SKM-1 treated with dmso at 0.1 percent for 144 hours (cell line): ENCODE results near the gene ZNF385C.

Experiments
- DNase-seq: peaks from one replicate; lab custom pipeline; 2025; ENCODE audit not compliant: unreplicated experiment; lab: John Stamatoyannopoulos, UW

ZNF385C gene

DNA sequence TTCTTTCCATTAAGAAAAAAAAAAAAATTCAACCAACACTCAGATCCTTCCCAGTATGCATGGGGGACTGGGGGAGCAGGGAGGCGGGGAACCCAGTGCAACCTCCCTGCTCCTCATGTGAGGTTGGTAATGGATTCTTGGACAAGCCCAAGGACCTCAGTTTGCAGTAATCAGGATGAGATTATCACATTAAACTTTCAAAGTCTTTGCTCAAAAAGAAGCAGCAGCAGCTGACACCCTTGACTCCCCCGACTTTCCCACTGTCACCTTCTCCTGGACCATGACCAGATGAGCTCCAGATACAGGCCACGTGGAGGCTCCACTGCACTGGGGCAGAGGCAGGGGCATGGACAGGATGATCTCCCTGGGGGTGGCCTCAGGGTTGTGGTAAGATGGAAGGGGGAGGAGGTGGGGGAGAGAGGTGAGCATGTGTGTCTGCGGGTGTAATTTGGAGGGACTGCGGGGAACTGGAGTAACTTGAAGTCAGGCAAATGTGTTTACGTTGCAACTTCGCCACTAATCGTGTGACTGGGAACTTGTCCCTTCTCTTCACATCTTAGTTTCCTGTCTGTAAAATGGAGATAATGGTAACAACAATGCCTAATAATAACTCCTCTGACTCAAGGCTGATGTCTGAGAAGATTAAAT, 19.8 kb downstream of the ZNF385C start:
- DNase-seq: no peak

DNA sequence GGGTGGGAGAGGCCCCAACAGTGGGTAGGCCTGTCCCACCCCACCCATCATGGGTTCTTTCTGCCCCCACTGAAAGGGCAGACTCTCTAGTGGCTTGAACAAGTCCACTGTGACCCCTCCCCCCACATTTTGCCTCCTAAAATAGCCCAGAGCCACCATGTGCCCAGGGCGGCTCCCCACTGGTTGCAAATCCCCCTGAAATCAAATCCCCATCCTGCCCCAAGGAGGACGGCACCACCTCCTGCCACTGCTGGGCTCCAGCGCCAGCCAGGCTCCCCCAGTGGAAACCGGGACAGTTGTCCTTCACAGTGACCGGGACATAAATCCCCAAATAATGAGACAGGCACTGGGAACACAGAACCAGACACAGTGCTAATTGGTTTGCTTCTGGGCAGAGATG, 20.5 kb downstream of the ZNF385C start:
- DNase-seq: no peak

DNA sequence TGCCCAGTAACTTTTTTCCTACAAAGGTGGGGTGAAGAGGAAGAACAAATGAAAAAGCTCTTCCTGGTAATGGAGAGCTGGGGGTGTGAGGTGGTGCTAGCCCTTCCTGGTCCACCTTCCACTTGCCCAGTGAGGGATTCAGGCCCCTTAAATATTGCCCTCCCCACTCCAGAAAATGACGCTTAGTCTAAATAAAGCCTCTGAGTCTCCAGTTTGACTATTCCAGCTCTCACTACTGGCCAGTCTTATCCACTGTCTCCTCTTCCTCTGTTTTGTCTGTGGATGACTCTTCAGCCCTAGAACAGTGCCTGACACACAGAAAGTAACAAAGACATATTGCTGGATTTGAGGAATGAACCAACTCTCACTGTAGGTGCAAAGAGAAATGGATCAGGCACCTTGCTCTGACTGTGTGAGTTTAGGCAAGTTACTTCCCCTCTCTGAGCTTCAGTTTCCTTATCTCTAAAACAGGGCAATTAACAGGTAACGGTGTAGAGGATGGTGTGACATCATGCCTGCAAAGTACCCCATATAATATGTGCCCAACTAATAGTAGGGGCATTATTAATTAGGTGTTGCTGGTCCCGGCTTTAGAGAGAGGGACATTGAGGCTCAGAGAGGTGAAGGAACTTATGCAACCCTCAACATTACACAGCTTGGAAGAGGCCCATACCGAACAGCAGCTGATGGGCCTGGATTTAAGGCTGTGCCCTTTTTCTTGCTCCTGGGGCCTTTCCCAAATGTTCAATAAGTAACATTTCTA, 21.3 kb downstream of the ZNF385C start:
- DNase-seq: no peak

DNA sequence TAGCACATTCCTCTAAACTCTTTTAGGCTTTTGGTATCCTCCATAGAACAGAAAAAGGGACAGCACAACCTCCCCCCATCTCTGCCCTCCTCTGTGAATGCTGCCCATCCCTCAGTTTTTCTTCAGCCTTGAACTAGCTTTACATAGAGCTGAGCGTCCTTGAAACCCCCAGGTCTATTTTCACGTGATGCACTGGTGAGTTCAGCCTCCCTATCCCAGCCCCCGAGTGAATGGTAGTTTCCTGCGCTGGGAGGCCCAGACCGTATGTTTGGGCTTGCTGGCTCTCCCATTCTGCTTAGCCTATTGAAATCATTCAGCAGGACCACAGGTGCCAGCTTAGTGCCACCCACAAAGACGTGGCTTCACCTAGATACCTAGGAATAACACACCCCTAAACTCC, 22.5 kb downstream of the ZNF385C start:
- no peak for DNase-seq

DNA sequence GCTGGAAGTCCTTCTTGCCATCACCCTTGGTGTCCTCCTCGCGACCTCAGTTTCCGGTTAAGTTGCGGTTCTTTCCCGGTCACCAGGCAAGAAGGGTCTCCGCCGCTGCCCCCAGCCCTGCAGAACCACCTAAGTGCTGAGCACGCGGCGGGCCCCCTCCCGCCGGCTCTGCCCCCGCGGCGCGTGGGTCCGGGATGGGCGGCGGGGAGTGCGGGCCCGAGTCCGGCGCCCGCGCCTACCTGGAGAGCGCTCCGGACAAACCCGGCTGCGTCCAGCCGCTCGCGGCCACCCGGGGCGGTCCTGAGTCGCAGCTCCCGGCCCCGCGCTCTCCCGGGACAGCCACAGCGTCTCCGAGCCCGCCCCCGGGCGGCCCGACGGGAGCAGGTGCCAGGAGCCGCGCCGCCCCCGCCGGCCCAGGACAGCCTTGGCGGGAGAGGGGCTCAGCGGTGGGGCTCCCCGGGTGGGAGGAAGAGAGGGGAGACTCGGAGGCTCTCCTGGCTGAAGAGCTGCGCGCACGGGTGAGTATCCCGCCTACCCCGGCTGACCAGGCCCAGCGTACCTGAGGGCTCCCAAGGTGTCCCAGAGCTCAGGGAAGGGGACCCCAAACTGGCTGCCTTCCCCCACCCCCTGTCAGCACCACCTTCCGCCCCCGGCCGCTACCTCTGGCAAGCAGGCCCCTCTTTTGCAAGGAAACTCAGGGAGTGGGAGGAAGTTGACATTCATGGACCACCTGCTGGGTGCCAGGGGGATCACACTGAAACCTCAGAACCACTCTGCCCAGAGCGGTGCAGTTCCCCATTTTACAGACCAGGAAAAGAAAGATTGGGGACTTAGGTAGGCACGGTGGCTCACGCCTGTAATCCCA, 25.7 kb downstream of the ZNF385C start:
- peak; percentile 10 for DNase-seq

DNA sequence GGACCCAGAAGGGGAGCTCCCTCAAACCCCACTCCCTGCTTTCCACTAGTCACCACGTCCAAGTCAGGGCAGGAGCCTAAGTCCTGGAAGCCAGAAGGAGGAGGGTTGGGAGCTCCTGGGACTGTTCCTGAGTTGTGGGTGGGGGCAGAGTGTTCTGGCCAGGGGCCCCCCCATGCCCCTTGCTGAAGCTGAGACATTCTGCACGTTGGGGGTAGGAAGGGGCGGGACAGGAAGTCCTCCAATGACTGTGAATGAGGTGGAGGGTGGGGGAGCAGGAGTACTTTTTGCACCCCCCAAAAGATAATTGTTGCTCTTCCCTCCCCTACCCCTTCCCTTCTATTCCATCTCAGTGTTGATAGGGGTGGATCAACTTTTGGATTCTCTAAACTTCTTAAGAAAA, 26.5 kb downstream of the ZNF385C start:
- no peak for DNase-seq

DNA sequence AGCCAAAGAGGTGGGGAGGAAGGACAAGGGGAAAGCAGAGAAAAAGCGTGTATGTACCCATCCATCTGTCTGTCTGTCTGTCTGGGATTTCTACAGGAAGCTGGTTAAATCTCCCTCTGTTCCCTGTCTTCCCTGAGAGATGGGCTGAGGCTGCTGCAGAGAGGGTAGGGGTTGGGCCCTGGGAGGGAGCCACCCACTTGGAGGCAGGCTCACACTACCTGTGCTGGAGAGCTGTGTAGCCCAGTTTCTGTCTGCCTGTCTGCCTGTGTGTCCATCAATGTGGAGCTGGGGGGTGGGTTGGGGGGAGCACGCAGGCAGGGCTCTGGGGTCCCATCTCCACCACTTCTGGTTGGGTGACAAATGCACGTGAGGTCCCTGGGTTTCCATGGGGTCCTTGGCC, 29.3 kb downstream of the ZNF385C start:
- DNase-seq: no peak

DNA sequence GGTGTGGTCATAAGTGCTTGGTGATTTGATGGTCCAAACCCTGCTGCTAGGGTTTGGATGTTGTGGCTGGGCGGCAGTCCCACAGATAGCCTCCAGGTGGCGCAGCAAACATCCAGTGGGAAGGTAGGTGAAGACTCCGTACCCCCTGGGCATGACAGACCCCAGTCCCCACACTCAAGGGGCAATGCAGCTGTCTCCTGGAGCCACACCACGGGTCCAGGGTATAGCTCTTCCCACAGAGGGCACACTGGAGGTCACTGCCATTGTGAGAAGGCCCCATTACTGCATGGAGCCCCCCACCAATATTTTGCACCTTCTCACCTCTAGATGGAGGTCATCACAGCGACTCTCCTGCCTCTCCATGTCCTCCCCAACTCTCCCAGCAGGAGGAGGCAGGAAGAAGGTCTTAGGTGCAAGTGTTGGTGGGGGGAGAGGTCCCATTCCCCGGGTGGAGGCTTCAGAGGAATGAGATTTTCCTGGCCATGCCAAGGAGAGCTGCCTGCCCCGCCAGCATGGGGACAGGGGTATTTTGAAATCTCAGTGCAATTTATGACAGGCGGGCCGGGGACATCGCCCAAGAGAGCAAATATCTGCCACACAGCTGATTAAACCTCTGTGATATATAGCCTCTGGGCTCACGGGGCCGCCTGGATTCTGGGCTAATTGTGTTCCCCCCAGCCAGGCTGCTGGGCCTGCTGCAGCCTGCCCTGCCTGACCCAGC, 30.7 kb downstream of the ZNF385C start:
- DNase-seq: peak; percentile 20

DNA sequence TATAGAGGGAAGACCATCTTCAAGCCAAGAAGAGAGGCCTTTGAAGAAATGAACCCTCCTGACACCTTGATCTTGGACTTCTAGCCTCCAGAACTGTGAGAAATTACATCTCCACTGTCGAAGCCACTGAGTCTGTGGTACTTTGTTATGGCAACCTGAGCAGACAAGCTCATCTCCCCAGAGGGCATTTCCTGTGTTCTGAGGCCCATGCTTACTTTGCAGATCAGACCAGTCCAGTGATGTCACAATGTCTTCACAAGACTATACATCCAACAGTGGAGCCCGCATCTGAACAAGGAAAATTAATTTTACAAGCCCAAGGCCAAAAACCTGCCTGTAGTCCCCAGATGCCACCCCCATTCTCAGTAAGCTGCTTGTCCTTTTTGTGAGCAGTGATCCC, 33.1 kb downstream of the ZNF385C start:
- DNase-seq: no peak

DNA sequence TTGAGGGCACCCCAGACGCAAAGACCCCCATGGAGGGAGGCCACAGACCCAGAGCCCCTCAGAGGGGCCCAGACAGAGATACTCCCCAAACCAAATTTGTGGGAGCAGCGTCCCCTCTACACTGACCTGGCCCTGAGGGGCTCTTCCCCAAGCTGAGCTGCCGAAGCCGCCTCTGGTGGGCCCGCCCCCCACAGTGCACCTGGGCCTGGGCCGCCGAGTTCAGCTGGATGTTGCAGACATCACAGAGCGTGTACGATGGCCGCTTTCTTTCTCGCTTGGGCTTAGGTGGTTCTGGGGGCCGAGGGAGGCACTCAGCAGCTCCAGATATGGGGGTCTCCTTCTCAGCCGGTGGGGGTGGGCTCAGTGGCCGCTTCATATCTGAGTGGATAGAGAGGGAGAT, 35.6 kb downstream of the ZNF385C start:
- no peak for DNase-seq

DNA sequence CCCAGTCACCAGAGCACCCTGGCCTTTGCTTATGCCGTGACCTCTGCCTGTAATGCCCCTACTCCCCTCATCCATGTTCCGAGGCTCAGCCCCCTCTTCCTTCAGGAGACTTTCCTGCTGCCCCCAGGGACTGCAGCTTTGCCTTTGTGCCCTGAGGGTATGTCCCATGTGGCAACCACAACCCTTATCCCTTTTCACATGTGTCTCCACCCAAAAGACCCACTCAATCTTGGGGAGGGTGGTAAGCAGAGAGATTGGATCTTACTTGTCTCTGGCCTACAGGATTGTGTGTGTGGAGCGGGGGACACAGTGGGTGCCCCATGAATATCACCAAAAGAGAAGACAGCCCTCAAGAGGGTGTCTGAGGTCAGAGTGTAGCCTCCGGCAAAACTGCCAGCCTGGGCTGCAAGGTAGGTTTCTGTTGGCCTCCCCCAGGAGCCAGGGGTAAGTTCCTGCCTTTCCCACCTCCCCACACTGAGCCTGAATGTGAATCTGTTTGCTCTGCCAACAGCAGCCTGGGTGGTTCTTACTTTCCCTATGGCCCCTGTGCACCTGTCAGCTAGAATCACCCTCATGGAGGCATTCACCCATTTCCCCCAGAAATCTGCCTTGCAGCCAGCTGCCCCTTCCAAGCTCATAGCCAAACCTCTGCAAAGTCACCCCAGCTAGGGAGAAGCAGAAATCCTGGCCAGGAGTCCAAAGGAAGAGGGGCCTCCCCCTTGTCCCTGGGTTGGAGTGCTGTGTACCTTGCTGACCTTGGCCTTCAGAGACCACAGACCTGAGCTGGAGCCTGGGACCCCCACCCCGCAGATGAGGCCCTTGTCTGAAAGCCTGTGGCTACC, 36.4 kb downstream of the ZNF385C start:
- no peak for DNase-seq

DNA sequence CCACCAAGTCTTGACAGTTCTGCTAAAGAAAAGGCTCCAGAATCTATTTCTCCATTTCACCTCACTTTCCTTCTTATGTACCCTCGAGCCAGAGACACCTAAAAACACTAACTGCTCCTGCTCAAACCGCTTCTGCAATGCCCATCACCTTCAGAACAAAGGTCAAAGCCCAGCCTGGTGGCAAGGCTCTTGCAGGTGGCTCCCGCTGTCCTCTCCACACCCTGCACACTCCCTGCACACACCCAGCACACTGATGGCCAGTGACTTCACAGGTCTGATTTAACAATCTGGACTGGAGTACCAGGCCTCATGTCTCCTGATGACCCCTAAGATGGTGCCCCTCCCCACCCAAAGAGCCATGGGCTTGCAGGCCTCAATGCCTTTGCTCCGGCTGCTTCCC, 38.0 kb downstream of the ZNF385C start:
- no peak for DNase-seq

DNA sequence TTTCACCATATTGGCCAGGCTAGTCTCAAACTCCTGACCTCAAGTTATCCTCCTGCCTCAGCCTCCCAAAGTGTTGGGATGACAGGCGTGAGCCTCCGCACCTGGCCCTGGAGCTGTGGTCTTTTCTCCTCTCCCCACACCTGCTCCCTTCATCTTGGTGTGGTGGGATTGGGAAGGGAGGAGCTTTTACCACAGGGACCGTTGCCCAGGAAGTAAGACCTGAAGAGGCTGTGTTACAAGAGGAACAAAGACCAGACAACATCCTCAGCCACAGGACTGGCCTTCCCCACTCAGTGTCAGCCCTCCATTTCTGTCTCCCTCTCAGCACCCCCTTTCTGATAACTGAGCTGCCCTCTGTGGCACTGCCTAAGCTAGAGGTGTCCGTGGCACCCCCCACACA, 38.5 kb downstream of the ZNF385C start:
- no peak for DNase-seq

DNA sequence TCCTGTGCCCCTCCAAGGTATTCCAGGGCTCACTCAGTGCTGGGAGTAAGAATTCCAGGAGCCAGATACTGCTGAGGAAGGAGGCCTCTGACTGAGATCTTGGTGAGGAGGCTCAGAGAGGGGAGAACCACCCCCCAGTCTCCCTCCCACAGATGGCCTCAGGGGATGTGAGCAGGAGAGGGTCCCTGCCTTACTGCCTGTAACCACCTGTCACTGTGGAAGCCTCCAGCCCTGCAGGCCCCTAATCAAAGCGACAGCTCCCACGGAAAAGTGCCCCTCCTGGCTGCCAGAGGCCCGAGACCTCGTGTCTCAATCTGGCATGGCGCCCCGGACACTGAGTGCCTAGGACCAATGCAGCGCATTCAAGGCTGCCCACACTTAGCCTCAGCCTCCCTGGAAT, 40.2 kb downstream of the ZNF385C start:
- DNase-seq: no peak

DNA sequence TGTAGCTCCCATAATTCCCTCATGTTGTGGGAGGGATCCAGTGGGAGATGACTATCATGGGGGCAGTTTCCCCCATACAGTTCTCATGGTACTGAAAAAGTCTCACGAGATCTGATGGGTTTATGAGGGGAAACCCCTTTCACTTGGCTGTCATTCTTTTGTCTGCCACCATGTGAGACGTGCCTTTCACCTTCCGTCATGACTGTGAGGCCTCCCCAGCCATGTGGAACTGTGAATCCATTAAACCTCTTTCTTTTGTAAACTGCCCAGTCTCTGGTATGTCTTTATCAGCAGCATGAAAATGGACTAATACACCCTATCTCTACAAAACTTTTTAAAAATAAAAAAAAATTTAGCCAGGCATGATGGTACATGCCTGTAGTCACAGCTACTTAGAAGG, 41.6 kb downstream of the ZNF385C start:
- no peak for DNase-seq

DNA sequence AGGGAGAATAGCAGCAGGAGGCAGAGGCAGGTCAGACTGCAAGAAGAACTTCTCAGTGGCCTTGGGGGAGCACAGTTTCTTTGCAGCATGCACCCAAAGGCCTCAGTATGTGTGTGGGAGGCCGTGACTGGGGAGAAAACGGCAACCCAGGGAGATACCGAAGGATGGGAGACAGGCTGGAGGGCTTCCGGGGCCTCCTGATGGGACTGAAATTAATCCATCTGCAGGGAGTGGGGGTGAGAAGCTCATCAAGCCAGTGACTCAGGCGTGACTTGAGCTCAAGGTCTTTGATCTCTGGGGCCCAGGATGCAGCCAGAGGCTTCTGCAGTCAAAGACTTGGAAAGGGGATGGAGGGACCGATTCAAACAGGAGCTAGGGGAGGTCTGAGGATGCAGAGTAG, 42.8 kb downstream of the ZNF385C start:
- no peak for DNase-seq

DNA sequence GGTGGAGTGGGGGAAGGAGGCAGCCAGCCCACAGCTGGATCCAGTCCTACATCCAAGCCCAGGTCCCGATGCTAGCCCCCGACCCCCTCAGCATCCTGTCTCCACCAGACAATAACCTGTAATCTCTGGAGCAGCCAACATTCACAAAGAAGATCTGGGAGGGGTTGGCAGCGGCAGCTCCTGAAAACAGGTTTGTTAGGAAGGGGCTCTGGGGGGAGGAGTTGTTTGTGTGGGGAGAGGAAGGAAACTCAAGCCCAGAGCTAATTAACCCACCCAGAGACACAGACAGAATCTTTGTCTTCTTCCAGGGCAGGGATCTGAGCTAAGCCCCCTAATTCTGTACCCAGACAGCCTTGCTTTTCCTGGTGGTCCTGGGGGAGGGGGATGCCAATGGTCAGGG, 43.2 kb downstream of the ZNF385C start:
- no peak for DNase-seq

DNA sequence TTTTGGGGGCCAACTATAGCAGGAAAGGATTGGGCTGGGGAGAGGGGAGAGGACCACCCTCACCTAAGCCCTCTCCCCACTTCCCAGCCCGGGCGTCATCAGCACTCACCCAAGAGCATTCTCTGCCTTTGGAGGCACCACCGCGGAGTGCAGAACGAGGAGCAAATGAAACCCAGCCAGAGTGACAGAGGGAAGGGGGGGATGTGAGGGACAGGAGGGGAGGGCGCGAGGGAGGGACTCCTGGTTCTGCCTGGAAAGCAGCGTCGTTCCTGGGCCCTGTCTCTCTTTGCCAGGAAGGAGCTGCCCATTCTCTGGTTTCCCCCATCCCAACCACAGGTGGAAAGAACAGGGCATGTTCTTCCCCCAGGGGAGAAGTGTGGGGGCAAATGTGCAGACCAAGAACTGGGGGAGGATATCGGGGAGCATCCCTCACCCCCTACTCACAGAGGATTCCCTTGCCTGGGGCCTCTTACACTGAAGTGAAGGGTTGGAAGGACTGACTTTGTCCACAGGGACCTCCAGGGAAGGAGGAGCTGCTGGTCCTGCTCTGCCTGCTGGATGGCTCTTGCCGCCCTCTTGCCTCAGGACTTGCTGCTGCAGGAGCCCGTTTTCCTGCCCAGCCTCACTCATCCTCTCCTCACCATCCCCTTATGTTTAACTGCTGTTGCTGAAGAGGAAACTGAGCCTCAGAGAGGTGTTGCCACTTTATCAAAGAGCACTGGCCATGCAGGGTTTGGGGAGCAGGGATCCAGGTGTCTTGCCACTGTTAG, 44.4 kb downstream of the ZNF385C start:
- no peak for DNase-seq

DNA sequence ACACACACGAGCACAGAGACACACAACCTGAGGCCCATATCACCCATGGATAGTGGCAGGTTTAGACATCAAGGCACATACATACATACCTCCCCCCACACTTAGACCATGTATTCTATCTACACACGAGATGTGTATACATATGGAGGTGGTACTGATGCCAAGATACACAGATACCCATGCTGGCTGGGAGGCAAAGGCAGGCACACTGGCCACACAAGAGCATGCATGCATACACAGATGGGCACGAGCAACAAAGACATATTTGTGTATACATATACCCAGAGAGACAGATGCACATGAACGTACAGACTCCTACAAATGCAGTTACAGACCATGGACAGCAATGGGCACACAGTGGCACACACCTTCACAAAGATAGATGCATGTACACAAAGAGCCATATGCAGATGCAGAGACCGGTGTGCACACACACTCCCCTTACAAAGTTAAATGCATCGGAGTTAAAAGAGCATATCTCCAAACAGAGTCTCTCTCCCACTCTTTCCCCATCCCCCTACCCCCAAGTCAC, 45.9 kb downstream of the ZNF385C start:
- DNase-seq: no peak
